NCI-H446 treated with DMSO at 0.1 percent for 48 hours (cell line): ENCODE measurements around the gene SMIM15.

ENCODE experiments used
- DNase-seq: peaks from one replicate; lab custom pipeline; 2025; lab: John Stamatoyannopoulos, UW

SMIM15 gene

GRCh38 chr5:61159836-61160235 lies 2.4 kb downstream of the SMIM15 start:
- DNase-seq = no peak

- DNase-seq = no peak
These were observed 3.2 kb downstream of the SMIM15 start for GRCh38 chr5:61159070-61159469.

GRCh38 chr5:61151893-61152292 lies 10.4 kb downstream of the SMIM15 start:
- DNase-seq = no peak

GRCh38 chr5:61148515-61148914 lies 13.8 kb downstream of the SMIM15 start:
- no peak for DNase-seq

GRCh38 chr5:61142811-61143210 lies 19.5 kb downstream of the SMIM15 start:
- no peak for DNase-seq

GRCh38 chr5:61142391-61142790 lies 19.9 kb downstream of the SMIM15 start:
- DNase-seq = peak; percentile 35

GRCh38 chr5:61141801-61142200 lies 20.5 kb downstream of the SMIM15 start:
- peak; percentile 11 for DNase-seq

GRCh38 chr5:61139931-61140330 lies 22.3 kb downstream of the SMIM15 start:
- DNase-seq = no peak

- DNase-seq = no peak
These were observed 23.0 kb downstream of the SMIM15 start for GRCh38 chr5:61139094-61139873.

GRCh38 chr5:61137835-61138234 lies 24.4 kb downstream of the SMIM15 start:
- no peak for DNase-seq

- DNase-seq = no peak
These were observed 29.7 kb downstream of the SMIM15 start for GRCh38 chr5:61132559-61132958.

GRCh38 chr5:61130289-61130688 lies 32.0 kb downstream of the SMIM15 start:
- peak; percentile 27 for DNase-seq

- DNase-seq = no peak
These were observed 39.1 kb downstream of the SMIM15 start for GRCh38 chr5:61123145-61123544.

- no peak for DNase-seq
These were observed 41.7 kb downstream of the SMIM15 start for GRCh38 chr5:61120534-61120933.

- no peak for DNase-seq
These were observed 43.2 kb downstream of the SMIM15 start for GRCh38 chr5:61119066-61119465.

- DNase-seq = no peak
These were observed 46.3 kb downstream of the SMIM15 start for GRCh38 chr5:61115968-61116367.

GRCh38 chr5:61114441-61114840 lies 47.8 kb downstream of the SMIM15 start:
- DNase-seq = no peak
